ENCODE results near the gene SPRED2.

DNA sequence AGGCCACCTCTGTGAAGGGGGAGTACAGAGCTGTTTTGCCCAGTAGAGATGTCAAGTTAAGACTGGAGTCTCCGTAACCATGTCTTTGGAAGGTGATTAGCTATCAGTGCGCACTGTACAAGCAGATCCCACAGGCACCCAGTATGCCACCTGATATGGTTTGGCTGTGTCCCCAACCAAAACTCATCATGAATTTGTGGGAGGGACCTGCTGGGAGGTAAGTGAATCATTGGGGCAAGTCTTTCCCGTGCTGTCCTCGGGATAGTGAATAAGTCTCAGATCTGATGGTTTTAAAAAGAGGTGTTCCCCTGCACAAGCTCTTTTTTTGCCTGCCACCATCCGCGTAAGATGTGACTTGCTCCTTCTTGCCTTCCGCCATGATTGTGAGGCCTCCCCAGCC is 114.6 kb downstream of the SPRED2 start:
- no peak for TF ChIP-seq PATZ1 (CRISPR knock-in tag; IDR thresholded peaks at IDR 0.05; ENCODE audit: borderline replicate concordance)
- no peak for TF ChIP-seq TSHZ2 (CRISPR knock-in tag; IDR thresholded peaks at IDR 0.05)

Data from SK-N-SH treated with all-trans-retinoic acid at 6 μM for 48 hours (cell line).